NCI-H2171 treated with DMSO at 0.1 percent for 48 hours (cell line): Measurements from ENCODE around the gene DDO.
"Not testable (repeated sequence)": the region's sequence is repeated elsewhere in the genome, so short reads cannot be mapped to it uniquely, and the experiment has no call there.

Source experiments
- DNase-seq: peaks from one replicate; lab custom pipeline; 2025; lab: John Stamatoyannopoulos, UW

Gene DDO

DNA sequence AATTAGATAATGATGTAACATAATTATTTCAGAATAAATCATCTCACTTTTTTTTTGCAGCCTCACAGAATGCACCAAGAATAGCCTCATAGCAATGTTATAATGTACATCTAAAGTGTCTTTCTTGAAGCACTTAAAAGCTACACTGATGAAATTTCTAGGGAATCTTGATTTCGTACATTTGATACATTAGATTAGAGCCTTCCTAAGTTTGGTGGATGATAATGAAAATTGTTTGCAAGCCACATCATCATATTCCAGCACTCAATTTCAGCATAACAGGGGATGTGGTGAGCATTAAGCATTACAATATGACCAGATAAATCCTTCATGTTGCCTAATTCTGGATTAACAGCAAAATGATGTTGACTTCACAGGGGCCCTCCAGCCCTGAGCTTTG is 47.5 kb downstream of the DDO start:
- no peak for DNase-seq

DNA sequence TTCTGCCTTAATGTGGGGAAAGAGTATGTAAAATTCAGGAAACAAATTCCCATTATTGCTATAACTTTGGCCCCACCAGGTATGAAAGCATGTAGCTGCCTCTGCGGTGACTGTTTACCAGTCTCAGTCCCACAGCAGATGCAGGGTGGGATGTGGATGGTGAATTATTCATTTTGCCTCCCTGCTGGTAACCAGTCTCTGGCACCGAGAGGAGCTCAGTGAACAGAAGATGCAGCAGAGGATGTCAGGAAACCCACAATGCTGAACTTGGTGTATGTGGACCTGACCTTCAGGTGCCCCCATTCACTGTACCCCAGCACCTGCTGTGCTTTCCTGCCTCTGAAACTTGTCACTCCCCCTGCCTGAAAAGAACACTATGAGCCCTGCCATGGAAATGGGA is 48.4 kb downstream of the DDO start:
- no peak for DNase-seq

DNA sequence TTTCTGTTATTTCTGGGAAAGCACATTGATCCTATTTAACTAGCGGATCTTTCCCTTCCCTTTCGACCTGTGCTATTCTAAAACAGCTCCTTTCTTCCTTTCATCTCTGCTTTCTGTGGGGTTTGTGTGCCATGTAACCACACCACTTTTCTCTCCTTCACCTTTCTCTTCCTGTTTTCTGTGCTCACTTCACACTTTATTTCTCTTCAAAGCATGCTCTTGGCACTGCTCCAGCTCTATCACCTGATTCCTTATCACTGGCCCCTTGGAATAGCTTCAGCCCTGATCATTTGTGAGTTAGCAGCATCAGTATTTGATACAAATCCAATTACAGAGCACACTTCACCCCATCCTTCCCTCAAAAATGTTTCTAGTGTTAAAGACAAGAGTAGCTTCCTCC is 49.1 kb downstream of the DDO start:
- DNase-seq = no peak

DNA sequence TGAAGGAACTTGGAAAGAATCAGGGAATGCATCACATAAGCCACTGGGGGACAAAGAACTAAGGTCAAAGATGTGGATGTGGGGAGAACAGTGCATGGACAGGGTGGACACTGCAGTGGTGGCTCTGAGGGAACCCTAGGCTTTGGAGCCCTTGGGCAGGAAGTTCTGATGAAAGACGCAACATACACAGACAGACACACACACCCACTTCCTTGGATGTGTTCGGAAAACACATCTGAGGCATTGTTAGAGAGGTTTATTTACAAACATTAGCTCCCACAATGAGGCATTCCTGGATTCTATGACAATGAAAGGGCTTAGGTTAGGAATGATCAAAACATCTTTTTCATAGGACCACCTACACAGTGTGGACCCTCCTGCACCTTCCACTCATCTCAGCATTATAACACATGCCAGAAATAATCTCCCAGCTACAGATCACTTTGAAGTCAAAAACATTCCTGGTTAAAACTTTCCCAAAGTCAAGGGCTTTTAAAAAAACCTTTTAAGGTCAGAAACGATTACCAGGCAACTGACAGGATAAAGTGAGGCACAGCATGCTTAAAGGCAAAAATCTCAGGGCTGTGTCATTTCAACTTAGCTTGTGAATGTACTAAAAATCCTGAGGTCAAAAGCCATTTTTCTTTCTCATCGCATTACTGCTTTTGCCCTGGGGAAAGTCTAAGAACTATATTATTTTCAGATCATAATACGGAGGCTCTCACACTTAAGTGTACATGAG is 50.8 kb downstream of the DDO start:
- DNase-seq = no peak

DNA sequence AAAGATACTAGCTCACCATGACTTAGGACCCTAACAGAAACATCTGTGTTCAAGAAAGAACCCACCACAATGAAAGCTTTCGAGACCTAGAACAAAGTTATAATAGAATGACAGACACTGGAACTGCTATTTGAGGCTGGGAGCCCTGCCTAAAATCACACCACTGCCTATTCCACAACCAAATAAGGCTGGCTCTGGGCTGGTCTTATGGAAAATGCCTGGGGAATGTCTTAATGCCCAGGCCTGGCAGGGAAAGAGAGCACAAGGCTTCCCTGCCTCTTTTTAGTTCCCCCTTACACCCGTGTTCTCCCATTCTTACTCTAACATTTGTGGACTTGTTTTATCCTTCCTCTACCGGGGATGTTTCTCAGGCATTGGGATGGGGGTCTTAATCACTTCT is 51.6 kb downstream of the DDO start:
- no peak for DNase-seq

DNA sequence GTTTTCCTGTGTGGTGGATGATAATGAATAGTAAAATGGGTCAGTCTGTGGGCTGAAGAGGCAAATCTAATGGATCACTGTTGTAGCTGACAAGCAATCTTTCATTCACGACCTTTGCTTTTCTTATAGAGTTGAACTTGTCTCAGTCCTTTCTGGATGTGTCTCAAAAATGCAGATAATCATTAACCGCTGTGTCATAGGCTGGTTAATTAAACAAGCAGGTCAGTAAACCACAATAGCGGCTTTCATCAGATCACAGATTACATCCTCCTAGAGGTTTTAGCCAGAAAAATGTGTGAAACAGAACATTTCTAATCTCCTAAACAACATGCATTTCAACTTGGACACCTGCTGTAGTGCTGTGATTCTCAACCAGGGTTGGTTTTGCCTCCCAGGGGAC is 54.7 kb downstream of the DDO start:
- no peak for DNase-seq

DNA sequence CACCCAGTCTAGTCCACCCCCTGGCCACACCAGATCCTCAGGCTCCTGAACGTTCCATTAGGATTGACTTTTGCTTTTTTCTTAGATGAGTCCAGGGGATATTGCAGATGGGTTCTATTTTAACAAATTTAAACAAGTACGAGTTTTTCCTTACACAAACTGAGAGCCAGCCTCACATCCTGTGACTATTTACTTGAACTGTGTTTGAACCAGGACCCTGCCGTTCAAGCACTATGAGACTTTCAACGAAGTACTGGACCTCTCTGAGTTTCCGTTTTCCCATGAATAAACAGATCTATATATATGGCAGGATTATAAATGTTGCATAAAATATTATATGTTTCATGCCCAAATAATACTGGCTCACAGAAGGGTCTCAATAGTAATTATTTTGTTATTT is 55.8 kb downstream of the DDO start:
- no peak for DNase-seq

DNA sequence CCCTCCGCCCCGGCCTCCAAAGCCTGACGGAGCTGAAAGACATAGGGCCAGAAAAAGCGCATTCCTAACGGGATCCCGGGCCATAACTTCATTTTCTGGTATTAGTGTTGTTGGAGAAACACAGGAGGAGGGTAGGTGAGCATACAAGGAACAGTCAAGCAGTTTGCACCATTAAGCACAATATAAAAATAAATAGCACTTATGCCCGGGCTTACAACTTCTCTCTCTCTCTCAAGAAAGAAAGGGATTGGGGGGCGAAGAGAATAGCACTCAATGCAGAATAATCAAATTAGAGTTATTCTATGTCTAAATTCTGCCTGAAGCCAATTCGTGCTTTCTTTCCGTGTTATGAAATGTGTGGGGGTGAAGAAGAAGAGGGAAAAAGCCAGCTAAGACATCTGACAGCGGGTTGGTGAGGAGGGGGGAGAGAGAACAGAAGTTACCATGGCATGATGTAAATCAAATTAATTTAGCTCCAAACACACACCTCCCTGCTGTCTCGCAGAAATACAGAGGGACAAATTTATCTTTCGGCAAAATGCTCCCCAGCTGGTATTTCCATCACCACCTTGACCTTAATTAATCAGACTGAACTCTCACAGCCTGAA is 56.7 kb downstream of the DDO start:
- DNase-seq = peak; percentile 14

DNA sequence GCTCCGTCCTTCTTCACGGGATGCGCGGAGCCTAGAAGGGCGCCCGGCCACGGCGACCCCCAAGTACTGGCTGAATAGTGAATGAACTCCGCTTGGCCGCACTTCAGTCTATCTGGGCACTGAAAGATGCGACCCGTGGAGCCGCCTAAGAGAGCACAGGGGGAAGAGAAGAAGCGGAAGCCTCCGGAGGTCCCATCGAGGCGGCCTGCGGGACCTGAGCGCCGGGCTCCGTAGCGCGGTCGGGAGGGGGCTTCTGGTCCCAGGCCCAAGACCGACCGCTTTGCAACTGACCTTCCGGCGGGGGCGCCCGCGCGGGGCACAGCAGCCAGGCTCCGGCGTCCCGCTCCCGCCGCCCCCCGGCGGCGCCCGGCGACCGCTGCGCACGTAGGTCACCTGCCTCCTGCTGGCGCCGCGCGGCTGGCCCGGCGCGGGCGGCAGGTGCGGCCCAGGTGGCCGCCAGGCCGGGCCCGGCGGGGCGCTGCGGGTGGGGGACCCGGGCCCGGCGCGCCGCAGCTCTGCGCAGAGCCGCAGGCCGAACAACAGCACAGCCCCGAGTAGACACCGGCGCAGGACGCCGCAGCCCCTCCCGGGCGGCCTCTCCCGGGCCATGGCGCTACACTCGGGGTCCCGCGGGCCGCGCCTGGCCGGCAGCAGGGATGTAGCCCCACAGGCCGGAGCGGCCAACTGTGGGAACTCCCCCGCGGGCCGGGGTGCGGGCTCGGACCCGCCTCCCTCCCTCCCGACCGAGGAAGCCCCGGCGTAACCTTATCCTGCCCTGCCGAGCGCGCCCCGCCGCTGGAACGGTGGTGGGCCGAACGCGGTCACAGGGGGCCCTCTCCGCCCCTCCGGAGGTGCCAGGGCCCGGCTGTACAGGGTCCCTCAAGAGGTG is 57.5 kb downstream of the DDO start, which contains the start of gene METTL24:
TSS of gene METTL24 (minus strand) at position 686 of the 889 bp plus-strand sequence. CDS start at position 609, 77 bp downstream.
- DNase-seq = peak; percentile 40

DNA sequence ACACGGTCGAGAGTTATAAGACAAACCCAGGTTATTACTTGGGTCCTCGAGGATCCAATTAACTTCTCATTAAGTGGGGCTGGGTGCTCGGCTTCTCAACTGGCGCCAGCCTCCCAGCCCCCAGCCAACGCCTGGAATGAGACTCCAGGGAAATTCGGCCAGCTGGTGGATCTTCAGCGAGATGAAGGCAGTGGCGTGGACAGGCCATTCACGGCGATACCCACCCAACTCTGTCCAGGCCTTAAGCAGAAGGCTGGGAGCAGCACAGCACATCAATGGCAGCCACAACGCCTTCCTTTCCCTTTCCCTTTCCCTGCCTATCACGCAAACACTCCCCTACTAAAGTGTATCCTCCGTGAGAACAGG is 58.1 kb downstream of the DDO start:
- DNase-seq = no peak

DNA sequence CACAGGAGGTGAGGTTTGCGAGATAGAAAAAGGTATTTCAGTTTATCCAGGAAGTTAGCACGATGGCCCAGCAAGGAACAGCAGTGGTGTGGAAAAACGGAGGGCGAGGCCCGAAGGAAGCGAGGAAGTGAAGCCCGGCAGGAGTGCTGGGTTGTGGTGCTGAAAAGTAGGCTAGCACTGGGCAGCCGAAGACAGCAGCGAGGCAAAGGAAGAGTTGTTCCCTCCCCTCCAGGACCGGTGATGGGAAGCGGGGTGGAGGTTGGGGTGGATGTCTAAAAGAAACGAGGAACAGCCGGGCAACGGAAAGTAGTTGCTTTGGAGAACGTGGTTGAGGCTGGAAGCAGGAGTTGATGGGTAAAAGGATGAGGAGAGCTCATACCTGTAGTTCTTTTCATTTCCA is 58.6 kb downstream of the DDO start:
- no peak for DNase-seq

DNA sequence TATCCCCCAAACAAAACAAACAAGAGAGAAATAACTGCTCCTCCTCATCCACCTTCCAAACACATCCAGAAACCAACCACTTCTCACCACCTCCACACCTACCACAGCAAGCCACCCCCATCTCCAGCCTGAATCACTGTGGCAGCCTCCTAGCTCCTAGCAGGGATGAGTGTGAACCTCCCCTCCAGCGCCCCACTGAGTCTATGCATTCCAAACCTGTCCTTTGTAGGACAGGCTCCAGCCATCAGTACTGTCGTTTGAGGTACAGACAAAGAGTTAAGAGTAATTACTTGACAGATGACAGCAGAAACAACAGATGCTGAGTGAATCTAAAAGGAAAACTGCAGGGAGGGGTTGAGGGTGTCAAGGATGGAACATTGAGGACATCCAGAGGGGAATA is 59.6 kb downstream of the DDO start:
- peak; percentile 83 for DNase-seq

DNA sequence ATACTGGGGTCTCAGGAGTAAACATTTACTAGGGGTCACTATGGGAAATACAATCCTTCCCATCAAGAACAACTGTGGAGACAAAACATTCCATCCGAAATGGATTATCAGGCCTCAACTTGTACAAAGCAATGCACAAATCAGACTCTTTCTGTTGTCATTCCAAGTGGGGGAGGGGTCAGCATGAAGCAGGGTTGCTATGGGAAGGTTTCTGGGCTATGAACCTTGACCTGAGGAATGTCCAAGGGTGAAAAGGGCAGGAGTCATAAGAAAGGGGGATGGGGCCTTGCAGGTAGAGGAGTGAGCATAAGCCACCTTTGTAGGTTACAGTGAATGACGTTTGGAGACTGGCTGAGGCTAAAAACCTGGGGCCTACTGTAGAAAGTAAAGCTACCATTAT is 60.4 kb downstream of the DDO start:
- DNase-seq = peak; percentile 25

DNA sequence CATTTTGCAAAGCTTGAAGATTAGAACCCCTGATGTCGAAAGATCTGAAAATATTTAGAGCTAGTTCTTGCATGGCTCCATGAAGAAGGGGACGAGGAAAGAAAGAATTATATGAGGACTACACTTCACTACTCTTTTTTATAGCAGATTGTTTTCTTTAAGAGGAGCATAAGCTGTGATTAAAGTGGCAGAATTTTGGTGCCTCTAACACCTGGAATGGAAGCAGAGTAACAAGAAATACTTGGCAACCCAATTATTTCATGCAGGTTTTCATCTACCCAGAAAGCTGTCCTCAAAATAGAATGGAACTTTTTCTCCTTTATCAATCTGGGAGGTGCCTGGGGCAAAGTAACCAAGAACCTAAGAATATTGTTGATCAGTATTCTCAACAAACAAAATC is 61.2 kb downstream of the DDO start:
- peak; percentile 52 for DNase-seq

DNA sequence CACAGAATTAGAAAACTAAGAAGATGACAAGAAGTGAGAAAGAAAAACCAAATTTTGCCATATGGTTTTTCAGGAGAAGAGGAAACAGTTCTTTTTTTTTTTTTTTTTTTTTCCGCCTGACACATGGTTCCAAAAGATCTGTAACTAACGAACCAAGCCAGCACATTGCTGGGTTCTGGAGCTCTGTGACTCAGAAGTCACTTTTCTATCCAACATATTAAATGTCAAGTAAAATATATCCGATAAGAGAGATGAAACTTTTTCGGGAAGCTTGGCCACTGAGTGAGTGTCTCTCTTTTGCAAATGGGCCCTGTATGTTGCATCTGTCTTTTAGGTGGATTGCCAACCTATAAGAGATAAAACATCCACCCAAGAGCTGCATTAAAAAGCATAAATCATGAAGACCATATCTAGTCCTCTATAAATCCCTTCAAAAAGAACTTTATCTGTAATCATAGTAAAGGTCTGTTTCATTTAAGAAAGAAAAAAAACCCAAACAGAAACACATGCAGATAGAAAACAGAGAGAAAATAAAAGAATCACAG is 61.8 kb downstream of the DDO start:
- peak; percentile 54 for DNase-seq

DNA sequence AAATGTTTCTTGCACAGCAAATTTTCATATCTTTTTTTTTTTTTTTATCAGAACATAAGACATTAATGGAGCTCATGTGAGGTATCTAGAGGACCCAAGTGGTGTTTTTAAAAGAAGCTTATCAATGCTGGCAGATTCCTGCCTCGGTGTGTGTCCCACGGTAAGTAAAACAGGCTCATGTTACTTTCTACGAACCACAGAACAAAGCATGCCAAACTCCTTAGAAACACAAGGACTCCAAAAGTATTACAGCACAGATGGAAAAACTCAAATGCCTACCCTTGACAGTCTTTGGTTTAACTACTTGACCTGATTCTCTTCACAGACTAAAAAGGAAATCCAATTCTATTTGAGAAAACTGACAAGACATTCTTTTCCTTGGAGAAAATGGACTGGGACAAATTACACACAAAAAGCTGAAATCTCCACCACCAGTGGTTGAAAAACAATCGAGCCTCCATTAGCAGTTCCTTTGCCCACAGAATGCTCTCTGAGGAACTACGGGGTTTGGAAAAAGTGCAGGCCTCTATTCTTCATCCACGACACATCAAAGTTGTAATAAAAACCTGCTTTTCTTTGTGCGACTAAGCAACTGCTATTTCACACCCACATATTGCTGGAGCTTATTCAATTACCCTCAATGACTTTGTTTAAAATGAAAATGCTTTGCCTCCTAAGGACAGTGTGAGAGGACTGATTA is 62.7 kb downstream of the DDO start:
- peak; percentile 51 for DNase-seq

DNA sequence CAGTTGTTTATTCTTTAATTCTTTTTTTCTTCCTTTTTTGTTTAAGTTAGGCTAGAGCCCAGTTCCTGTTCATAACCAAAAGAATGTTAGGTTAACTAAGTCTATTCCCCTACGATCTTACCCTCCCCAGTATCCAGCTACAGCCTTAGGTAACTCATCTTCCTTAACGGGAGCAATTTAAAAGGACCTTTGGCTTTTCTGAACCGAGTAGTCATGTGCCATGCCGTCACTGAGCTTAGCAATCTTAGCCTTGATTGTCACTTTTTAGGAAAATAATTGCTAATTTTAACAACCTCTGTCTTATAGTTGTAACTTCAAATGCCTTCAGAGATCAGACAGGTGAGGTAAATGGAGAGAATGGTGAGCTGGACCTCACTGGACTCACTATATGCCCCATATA is 63.4 kb downstream of the DDO start:
- DNase-seq = no peak

DNA sequence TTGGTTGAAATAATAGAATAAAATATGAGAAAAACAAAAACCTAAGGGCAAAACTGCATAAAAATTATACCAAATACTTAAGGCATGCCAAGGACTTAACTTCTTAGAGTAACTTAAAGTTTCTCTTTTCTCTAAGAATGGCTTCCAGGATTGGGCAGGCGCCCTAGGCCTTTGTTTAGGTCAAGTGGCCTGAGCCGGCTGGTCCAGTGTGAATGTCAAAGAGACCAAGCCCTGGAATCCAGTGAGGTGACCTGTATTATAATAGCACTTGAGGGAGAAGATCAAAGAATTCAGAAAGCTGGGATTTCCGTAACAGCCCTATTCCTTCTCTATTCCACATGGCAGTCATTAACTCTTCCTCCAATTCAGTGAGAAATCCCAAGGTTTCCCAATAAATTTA is 63.8 kb downstream of the DDO start:
- DNase-seq = no peak

DNA sequence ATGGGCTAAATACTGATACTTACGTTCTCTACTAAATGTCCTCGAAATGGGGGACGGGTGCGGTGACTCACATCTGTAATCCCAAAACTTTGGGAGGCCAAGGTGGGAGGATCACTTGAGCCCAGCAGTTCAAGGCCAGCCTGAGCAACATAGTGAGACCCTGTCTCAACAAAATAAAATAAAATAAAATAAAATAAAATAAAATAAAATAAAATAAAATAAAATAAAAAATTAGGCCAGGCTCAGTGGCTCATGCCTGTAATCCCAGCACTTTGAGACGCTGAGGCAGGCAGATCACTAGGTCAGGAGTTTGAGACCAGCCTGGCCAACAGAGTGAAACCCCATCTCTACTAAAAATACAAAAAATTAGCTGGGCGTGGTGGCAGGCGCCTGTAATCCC is 64.8 kb downstream of the DDO start:
- DNase-seq = not testable (repeated sequence)

DNA sequence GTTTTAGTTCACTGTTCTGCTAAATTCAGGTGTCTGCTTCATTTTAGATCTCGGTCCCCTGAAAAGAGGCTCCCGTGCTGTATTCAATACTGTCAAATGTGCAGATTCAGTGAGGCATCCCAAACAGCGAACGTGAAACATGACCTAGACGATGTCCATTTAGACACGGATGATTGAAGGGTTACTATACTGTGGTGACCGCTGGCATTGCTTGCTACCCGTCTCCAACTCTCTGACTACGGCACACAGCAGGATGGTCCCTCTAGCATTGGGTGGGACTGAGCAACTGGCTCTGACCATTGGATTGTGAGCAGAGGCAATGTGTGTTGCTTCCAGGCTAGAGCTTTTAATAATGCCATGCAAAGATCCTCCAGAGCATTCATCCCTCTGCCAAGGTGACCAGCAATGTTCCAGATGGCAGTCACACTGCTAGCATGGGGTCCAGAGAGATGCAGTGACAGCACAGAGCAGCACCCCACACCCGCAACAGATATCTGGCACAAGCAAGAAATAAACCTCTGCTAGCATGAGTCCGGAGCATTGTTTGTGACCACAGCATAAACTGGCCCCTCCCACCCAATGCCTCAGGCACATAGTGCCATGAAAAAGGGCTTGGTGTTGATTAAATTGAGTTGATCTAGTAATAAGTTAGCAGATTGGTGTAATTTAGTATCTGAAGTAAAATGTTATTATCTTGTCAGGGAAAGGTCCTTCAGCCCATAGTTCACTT is 66.2 kb downstream of the DDO start:
- no peak for DNase-seq

DNA sequence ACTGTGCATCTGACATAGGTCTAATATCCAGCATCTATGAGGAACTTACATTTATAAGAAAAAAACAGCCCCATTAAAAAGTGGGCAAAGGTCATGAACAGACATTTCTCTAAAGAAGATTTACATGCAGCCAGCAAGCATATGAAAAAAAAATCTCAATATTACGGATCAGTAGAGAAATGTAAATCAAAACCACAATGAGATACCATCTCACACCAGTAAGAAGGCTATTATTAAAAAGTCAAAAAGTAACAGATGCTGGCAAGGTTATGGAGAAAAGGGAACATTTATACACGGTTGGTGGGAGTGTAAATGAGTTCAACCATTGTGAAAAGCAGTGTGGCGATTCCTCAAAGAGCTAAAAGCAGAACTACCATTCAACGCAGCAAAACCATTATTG is 70.3 kb downstream of the DDO start:
- DNase-seq = peak; percentile 56
